Measurements from ENCODE around the gene YBX2.

DNA sequence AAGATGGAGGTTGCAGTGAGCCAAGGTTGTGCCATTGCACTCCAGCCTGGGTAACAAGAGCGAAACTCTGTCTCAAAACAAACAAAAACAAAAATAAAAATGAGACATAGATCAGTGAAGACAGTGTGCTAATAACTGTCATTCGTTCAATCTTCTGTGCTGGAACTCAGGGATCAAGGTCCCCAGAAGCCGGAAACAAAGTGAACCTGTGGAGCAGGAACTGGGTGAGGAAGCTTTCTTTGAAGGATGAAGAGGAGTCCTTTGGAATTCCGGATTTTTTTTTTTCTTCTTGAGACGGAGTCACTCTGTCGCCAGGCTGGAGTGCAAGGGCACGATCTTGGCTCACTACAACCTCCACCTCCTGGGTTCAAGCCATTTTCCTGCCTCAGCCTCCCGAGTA, 15.0 kb downstream of the YBX2 start:
- TF ChIP-seq CTCF (IDR thresholded peaks at IDR 0.05) = no peak
- TF ChIP-seq POLR2A (IDR thresholded peaks at IDR 0.05) = no peak
- TF ChIP-seq POLR2AphosphoS5 (IDR thresholded peaks at IDR 0.05) = no peak

Measured in gastroesophageal sphincter (tissue), 3 donors.